ENCODE measurements around the gene UBA52.

- TF ChIP-seq CTCF (IDR thresholded peaks at IDR 0.05; ENCODE audit: low read depth, low read length, poor library complexity, severe bottlenecking) (no peak), EZH2phosphoT487 (IDR thresholded peaks at IDR 0.05; ENCODE audit: borderline replicate concordance, low read length) (no peak)
Measured at GRCh38 chr19:18533058-18533457, 38.6 kb upstream of the UBA52 start.
